HUES64 (cell line): ENCODE measurements around the gene LYZL4. TPM values are rescaled to one million over a fixed set of nuclear protein-coding genes. Genes with fewer than 3 reads are reported as not detected.

Experiments used
- H3K27ac ChIP-seq: 2 replicates; pipeline ENCODE4 v1.7.0; 2013; ENCODE audit warnings: low read depth, low read length, inconsistent platforms
- H3K27me3 ChIP-seq: 2 replicates; pipeline ENCODE4 v1.6.1; 2013; ENCODE audit warnings: mild to moderate bottlenecking, low read length; ENCODE audit not compliant: insufficient read depth
- H3K36me3 ChIP-seq: 2 replicates; pipeline ENCODE4 v1.6.1; 2013; ENCODE audit warnings: mild to moderate bottlenecking, low read length; ENCODE audit not compliant: insufficient read depth
- H3K4me1 ChIP-seq: 2 replicates; pipeline ENCODE4 v1.6.1; 2013; ENCODE audit warnings: mild to moderate bottlenecking, low read length, moderate library complexity; ENCODE audit not compliant: insufficient read depth
- H3K4me3 ChIP-seq: 2 replicates; pipeline ENCODE4 v1.5.1; 2013; ENCODE audit warnings: mild to moderate bottlenecking, low read length, moderate library complexity
- H3K9ac ChIP-seq: 2 replicates; pipeline ENCODE4 v1.6.1; 2013; ENCODE audit warnings: mild to moderate bottlenecking, low read depth, low read length
- H3K9me3 ChIP-seq: 2 replicates; pipeline ENCODE4 v1.6.1; 2013; ENCODE audit warnings: low read depth, low read length; ENCODE audit not compliant: insufficient read depth
- WGBS: fragments of 150-250, 120-280 bp; methylation state at CpG from one replicate; pipeline ENCODE4 v1.1.7; 2013; ENCODE audit warnings: missing lambda C conversion rate; 5-methylcytosine and 5-hydroxymethylcytosine counted together
- polyA plus RNA-seq, 2 experiments: library from polyadenylated mRNA; stranded (reverse); fragments of 50-300 nt; gene quantifications; one replicate each; pipeline ENCODE4 v1.2.3, GENCODE V29; 2013

Gene LYZL4, protein sequence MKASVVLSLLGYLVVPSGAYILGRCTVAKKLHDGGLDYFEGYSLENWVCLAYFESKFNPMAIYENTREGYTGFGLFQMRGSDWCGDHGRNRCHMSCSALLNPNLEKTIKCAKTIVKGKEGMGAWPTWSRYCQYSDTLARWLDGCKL
- not detected for polyA plus RNA-seq (2013, experiment 1 of 2)
- not detected for polyA plus RNA-seq (2013, experiment 2 of 2)

DNA sequence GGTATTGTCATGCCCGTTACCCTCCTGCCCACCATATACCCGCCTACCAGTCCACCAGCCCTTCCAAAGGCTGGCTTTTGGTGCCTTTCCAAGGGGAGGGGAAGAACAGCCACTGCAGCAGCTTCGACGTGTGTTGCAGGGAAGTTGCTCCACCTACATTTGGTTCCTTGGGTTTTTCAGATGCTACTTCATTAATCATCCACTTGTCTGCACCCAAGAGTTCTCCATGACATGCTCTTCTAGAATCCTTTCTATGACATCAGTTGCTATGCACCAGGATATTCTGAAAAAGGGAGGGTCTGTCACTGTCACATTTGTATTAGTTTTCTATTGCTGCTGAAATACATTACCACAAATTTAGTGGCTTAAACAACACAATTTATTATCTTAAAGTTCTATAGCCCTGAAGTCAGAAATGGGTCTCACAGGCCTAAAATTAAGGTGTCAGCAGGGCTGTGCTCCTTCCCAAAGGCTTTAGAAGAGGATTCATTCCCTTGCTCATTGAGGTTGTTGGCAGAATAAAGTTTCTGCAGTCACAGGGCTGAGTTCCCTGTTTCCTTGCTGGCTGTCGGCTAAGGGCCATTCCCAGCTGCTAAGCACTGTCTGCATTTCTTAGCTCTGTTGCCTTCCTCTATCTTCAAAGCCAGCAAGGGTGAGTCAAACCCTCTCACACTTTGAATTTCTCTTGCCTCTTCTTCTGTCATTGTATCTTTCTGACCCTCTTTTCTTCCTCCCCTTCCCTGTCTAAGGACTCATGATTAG, at the start of gene LYZL4:
Gene LYZL4 (minus strand): TSS at position 241 of the 762 bp plus-strand sequence. CDS start 3,359 bp downstream, outside the sequence.
- Histone ChIP-seq H3K4me1 (no peaks in the 10 kb centered on the region), H3K36me3 (no peaks in the 10 kb centered on the region), H3K27me3 (no peaks in the 10 kb centered on the region), H3K4me3 (no peak within 1 kb of the TSS), H3K27ac (no peak within 1 kb of the TSS), H3K9ac (no peak within 1 kb of the TSS), H3K9me3 (no peaks in the 10 kb centered on the region)
- 75% methylated on average over 5 of the region's 5 CpGs for WGBS

DNA sequence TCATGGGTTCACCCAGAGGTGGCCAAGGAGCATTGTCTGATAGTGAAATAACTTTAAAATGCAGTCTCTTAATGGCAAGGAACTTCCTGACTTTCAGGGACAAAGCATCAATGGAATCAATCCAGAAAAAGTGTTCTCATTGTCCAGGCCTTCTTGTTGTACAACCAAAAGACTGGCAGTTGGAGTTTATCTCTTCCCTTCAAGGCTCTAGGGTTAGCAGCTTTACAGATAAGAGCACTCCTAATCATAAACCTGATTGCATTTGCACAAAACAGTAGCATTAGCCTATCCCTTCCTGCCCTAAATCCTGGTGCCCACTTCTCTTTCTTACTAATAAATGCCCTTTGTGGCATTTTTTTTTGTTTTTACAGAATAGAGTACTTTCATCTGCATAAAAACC, 48.7 kb upstream of the LYZL4 start:
- Histone ChIP-seq H3K27me3 (peaks cover 2% of the 10 kb centered on the region; the same call in 1 of the 2 replicates), H3K36me3 (no peaks in the 10 kb centered on the region), H3K9ac (no peak overlapping the region), H3K4me1 (no peaks in the 10 kb centered on the region), H3K4me3 (no peak overlapping the region), H3K27ac (no peak overlapping the region), H3K9me3 (no peaks in the 10 kb centered on the region)

DNA sequence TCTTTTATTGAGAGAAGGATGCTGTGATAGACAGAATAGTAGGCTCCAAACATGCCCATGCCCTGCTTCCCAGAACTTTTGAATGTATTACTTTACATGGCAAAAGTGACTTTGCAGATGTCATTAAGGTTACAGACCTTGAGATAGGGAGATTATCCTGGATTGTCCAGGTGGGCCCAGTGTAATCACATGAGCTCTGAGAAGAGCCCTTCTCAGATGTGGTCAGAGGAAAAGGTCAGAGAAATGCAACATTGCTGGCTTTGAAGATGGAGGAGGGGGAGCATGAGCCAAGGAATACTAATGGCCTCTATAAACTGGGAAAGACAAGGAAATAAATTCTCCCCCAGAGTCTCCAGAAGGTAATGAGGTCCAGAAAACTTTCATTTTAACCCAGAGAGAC, 45.8 kb upstream of the LYZL4 start:
- no peak overlapping the region for H3K27ac ChIP-seq
- H3K9ac ChIP-seq, result no peak overlapping the region
- no peaks in the 10 kb centered on the region for H3K4me1 ChIP-seq
- no peaks in the 10 kb centered on the region for H3K36me3 ChIP-seq
- no peaks in the 10 kb centered on the region for H3K9me3 ChIP-seq
- H3K4me3 ChIP-seq, result no peak overlapping the region
- H3K27me3 ChIP-seq, result peaks cover 2% of the 10 kb centered on the region; the same call in 1 of the 2 replicates

DNA sequence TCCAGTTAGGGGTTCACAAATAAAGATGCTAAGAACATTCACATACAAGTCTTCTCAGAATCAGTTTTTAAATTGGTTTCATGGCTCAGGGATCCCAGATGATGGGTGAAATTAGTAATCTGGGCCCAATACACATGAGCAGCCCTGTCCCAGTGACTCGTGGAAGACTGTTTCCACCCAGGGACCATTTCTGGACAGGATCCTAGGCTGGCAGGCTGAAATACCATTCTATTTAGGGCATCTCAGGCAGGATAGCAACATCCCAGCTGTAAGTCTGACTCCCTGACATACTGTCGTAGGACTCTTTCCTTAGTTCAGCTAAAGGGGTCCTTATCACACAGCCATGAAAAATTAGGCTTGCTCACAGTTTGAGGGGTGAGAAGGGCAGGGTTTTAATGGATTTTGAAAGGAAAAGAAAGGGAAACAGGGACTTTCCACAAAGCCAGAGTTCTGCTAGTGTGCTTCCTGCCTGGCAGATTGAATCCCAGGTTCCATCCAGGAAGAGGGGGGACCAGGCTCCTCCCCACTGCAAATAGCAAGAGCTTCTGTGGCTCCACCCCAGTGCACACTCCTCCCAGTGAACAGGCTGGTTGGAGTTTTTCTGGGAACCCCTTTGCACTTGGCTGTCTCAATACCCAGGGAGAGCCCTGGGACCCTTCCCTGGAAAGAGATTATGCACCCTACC, 41.3 kb upstream of the LYZL4 start:
- no peak overlapping the region for H3K9ac ChIP-seq
- no peaks in the 10 kb centered on the region for H3K36me3 ChIP-seq
- no peak overlapping the region for H3K4me3 ChIP-seq
- 92% methylated on average over 2 of the region's 2 CpGs for WGBS
- H3K27me3 ChIP-seq, result no peaks in the 10 kb centered on the region
- no peak overlapping the region for H3K27ac ChIP-seq
- H3K9me3 ChIP-seq, result no peaks in the 10 kb centered on the region
- H3K4me1 ChIP-seq, result peaks cover 12% of the 10 kb centered on the region

DNA sequence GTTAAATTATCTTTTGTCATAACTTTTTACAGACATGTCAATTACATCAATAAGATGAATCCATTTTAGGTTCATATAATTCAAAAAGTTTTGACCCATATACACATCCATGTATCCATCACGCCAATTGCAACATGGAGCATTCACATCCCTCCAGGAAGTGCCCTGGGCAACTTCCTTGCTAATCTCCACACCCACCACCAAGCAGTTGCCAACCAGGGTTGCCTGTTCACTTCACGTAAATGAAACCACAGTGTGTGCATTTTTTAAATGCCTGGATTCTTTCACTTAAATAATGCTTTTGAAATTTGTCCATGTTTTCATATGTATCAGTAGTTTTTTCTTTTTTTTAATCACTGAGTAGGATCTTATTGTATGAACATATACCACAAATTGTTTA, 40.7 kb upstream of the LYZL4 start:
- peaks cover 18% of the 10 kb centered on the region for H3K4me1 ChIP-seq
- H3K27me3 ChIP-seq, result no peaks in the 10 kb centered on the region
- H3K36me3 ChIP-seq, result no peaks in the 10 kb centered on the region
- no peaks in the 10 kb centered on the region for H3K9me3 ChIP-seq
- no peak overlapping the region for H3K4me3 ChIP-seq
- H3K9ac ChIP-seq, result no peak overlapping the region
- H3K27ac ChIP-seq, result no peak overlapping the region
- 98% methylated on average over 2 of the region's 2 CpGs for WGBS

DNA sequence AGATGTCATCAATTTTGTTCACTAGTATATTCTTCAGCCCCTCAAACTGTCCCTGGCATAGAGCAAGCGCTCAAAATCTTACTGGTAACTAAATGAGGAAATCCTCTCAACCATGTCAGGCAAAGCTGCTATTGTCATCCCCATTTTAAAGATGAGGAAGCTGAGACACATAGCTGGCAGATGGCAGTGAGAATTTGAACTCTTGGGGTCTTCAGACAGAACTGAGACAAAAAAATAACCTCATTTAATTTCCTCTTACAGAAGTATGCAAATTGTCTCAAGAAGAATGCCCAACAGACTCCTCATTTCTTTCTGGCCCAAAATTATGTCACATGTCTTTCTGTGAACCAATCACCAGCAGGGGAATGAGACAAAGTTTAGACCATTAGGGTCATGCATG, 40.2 kb upstream of the LYZL4 start:
- Histone ChIP-seq H3K36me3 (no peaks in the 10 kb centered on the region), H3K9ac (no peak overlapping the region), H3K4me1 (peaks cover 19% of the 10 kb centered on the region), H3K27me3 (no peaks in the 10 kb centered on the region), H3K9me3 (no peaks in the 10 kb centered on the region), H3K4me3 (no peak overlapping the region), H3K27ac (no peak overlapping the region)
- 90% methylated on average over 1 of the region's 1 CpG for whole genome bisulfite sequencing

DNA sequence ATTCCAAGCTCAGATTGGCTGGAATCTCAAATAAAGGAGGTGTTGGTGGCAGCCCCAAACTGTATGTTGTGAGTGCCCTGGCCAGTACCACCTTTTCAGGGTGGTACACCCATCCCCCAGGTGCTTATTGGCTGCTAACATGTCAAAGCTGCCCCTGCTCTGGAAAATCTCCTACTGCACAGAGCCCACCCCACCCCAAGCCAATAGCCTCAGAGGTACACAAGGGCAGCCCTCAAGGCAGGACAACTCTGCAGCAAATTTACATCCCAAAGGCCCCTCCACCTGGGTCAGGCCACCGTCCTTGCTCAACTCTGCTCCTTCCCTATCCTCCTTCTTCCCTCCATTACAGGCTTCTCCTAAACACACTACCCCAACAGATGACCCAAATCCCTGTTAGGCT, 37.1 kb upstream of the LYZL4 start:
- Histone ChIP-seq H3K36me3 (no peaks in the 10 kb centered on the region), H3K27ac (no peak overlapping the region), H3K4me3 (no peak overlapping the region), H3K4me1 (peaks cover 19% of the 10 kb centered on the region), H3K9me3 (no peaks in the 10 kb centered on the region), H3K27me3 (no peaks in the 10 kb centered on the region), H3K9ac (no peak overlapping the region)
- 14% methylated on average over 1 of the region's 1 CpG for WGBS

DNA sequence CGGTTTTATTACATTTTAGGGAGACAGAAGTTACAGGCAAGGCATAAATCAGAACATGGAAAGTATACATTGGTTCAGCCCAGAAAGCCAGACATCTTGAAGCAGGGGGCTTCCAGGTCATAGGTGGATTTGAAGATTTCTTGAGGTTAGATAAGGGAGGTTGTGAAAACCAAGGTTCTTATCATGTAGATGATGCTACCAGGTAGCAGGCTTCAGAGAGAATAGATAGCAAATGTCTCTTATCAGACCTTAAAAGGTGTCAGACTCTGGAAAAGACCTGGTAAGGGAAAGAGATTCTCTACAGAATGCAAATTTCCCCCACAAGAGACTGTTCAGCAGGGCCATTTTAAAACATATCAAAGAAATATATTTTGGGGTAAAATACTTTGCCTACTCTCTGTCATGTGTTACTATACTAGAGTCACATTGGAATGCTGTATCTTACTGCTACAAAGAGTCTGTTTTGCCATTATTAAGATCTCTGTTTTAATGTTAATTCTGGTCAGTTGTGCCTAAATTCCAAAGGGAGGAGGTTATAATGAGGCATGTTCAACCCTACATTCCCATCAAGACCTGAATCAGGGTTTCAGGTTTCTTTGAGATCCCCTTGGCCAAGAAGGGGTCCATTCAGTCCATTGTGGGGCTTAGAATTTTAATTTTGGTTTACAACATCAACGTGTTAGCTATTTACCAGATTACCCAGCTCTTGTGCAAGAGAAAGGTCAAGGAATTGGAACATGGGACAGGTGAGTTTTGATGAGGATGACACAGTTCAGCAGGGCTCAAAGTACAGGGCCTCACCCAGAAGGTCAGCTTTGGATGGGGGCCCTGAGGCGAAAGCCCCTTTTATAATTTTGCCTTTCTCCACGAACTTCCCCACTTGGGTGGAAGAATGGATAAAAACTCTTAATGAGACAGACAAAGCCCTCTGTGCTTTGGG, 36.0 kb upstream of the LYZL4 start:
- Histone ChIP-seq H3K9me3 (no peaks in the 10 kb centered on the region), H3K4me3 (no peak overlapping the region; the same call in 1 of the 2 replicates), H3K27ac (peak overlapping the region; percentile 36; the same call in 1 of the 2 replicates), H3K4me1 (peaks cover 21% of the 10 kb centered on the region), H3K27me3 (no peaks in the 10 kb centered on the region), H3K36me3 (no peaks in the 10 kb centered on the region), H3K9ac (no peak overlapping the region)
- 91% methylated on average over 4 of the region's 4 CpGs for WGBS

DNA sequence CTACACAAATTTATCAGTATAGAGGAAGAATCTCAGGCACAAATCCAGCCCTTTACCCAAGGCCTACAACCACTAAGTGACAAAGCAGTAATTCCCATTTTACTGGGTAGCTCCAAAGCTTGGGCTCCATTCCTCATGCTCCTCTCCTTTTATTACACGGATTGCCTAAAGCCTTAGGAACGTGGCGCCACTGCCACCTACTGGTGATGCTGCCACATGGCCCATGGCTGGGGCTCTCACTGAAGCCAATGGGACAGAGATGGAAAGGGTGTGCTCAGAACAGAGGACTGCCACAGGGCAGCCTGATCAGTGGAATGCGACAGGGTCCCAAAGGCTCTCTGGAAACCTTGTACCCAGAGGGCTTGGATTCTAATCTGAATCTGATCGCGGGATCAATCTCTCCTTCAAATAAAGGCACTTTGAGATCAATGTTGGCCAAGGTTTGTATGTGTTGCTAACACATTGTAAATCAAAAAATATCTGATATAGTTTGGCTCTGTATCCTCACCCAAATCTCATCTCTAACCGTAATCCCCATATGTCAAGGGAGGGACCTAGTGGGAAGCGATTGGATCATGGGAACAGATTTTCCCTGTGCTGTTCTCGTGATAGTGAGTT, 33.5 kb upstream of the LYZL4 start:
- no peaks in the 10 kb centered on the region for H3K9me3 ChIP-seq
- no peaks in the 10 kb centered on the region for H3K36me3 ChIP-seq
- peaks cover 38% of the 10 kb centered on the region for H3K4me1 ChIP-seq
- H3K9ac ChIP-seq, result no peak overlapping the region
- no peaks in the 10 kb centered on the region for H3K27me3 ChIP-seq
- WGBS, result 30% methylated on average over 8 of the region's 9 CpGs
- no peak overlapping the region for H3K27ac ChIP-seq
- H3K4me3 ChIP-seq, result no peak overlapping the region

DNA sequence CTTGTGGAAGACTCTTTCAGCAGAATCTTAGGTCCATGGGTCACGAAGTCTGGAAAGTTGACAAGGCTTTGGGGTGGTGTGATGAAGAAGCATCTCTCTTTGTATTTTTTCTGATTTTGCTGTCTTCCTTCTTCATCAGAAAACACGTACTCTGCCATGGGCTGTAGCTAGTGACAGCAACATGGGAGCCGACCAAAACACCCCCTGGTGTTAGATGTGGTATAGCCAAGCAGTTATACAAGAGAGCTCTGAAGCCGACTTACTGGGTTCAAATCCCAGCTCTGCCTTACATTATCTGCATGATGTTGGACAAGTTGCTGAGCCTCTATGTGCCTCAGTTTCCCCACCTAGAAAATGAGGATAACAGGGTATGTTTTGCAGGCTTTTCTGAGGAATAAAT, 32.9 kb upstream of the LYZL4 start:
- no peaks in the 10 kb centered on the region for H3K36me3 ChIP-seq
- no peak overlapping the region for H3K9ac ChIP-seq
- peaks cover 35% of the 10 kb centered on the region for H3K4me1 ChIP-seq
- H3K4me3 ChIP-seq, result no peak overlapping the region
- WGBS, result 88% methylated on average over 4 of the region's 4 CpGs
- no peak overlapping the region for H3K27ac ChIP-seq
- no peaks in the 10 kb centered on the region for H3K27me3 ChIP-seq
- H3K9me3 ChIP-seq, result no peaks in the 10 kb centered on the region
